GM12892 (cell line): ENCODE data around the gene CSNK1D.

ENCODE experiments used
- POLR2A ChIP-seq: IDR thresholded peaks from 2 replicates; pipeline ENCODE4 v1.6.1; 2011; ENCODE audit warnings: low read depth, low read length, control low read depth
- POLR2AphosphoS5 ChIP-seq: IDR thresholded peaks from 2 replicates; pipeline ENCODE4 v1.6.1; 2011; ENCODE audit warnings: low read depth, low read length, control low read depth
- TAF1 ChIP-seq: IDR thresholded peaks from 2 replicates; pipeline ENCODE4 v1.6.1; 2011; ENCODE audit warnings: low read depth, mild to moderate bottlenecking, control low read depth, low read length, borderline replicate concordance

- TF ChIP-seq POLR2AphosphoS5 (no peak), POLR2A (no peak), TAF1 (no peak)
Measured at GRCh38 chr17:82198092-82198491, 75.4 kb downstream of the CSNK1D start.
